ENCODE results near the gene GP1BB. TPM values are rescaled to one million over a fixed set of nuclear protein-coding genes. Genes with fewer than 3 reads are reported as not detected.
A peak's percentile ranks its signal among the peaks of the same experiment; 100 is the strongest.

Gene GP1BB
- total RNA-seq, 4 donors from 2014 or later = 1.5 to 6.6 (median 3.1) TPM

- Histone ChIP-seq H3K9me3 (no peaks in the 10 kb centered on the region), H3K4me3 (replicated peaks in 1 of 3) (no peak overlapping the region), H3K36me3 (no peaks in the 10 kb centered on the region), H3K27ac (no peak overlapping the region), H3K4me1 (peaks cover 6 to 31% of the 10 kb centered on the region in 2 donors), H3K27me3 (no peaks in the 10 kb centered on the region)
- 91 to 96% methylated on average over 7 of the region's 7 CpGs for WGBS, 2 donors
- TF ChIP-seq, protein P1, sequence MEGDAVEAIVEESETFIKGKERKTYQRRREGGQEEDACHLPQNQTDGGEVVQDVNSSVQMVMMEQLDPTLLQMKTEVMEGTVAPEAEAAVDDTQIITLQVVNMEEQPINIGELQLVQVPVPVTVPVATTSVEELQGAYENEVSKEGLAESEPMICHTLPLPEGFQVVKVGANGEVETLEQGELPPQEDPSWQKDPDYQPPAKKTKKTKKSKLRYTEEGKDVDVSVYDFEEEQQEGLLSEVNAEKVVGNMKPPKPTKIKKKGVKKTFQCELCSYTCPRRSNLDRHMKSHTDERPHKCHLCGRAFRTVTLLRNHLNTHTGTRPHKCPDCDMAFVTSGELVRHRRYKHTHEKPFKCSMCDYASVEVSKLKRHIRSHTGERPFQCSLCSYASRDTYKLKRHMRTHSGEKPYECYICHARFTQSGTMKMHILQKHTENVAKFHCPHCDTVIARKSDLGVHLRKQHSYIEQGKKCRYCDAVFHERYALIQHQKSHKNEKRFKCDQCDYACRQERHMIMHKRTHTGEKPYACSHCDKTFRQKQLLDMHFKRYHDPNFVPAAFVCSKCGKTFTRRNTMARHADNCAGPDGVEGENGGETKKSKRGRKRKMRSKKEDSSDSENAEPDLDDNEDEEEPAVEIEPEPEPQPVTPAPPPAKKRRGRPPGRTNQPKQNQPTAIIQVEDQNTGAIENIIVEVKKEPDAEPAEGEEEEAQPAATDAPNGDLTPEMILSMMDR (IDR thresholded peaks at IDR 0.05) = no peak
- no peak for TF ChIP-seq POLR2A (IDR thresholded peaks at IDR 0.05)
- no peak for DNase-seq
- intact Hi-C loops (cut with DNase I) = no loop called here
Observed at GRCh38 chr22:19706661-19707151, 16.6 kb upstream of the GP1BB start.

- WGBS, 2 donors = 71% methylated on average over 20 of the region's 24 CpGs; no CpG with 5 or more reads in 1 of the 2 donors
Observed at GRCh38 chr22:19707347-19708290, 15.7 kb upstream of the GP1BB start.

GRCh38 chr22:19708321-19709011 is 14.9 kb upstream of the GP1BB start:
- Histone ChIP-seq H3K27me3 (no peaks in the 10 kb centered on the region), H3K4me1 (peaks cover 6 to 25% of the 10 kb centered on the region in 2 donors), H3K4me3 (replicated peaks in 1 of 3) (no peak overlapping the region), H3K36me3 (no peaks in the 10 kb centered on the region), H3K9me3 (no peaks in the 10 kb centered on the region), H3K27ac (no peak overlapping the region)
- TF ChIP-seq, protein P1 (IDR thresholded peaks at IDR 0.05) = no peak
- no peak for TF ChIP-seq POLR2A (IDR thresholded peaks at IDR 0.05)
- intact Hi-C loops (cut with DNase I) = no loop called here
- 61 to 81% methylated on average over 5 to 10 of the region's 20 CpGs for WGBS, 2 donors
- DNase-seq = peak; percentile 87 to 89

More at GRCh38 chr22:19707347-19708290, 15.7 kb upstream of the GP1BB start:
- Histone ChIP-seq H3K4me3 (replicated peaks in 1 of 3) (no peak overlapping the region), H3K36me3 (no peaks in the 10 kb centered on the region), H3K27me3 (no peaks in the 10 kb centered on the region), H3K9me3 (no peaks in the 10 kb centered on the region), H3K27ac (peak overlapping the region in 1 of 3 donors; percentile 6), H3K4me1 (peaks cover 6 to 27% of the 10 kb centered on the region in 2 donors)
- no peak for TF ChIP-seq POLR2A (IDR thresholded peaks at IDR 0.05)
- DNase-seq = peak; percentile 47 to 54
- intact Hi-C loops (cut with DNase I) = no loop called here

DNA sequence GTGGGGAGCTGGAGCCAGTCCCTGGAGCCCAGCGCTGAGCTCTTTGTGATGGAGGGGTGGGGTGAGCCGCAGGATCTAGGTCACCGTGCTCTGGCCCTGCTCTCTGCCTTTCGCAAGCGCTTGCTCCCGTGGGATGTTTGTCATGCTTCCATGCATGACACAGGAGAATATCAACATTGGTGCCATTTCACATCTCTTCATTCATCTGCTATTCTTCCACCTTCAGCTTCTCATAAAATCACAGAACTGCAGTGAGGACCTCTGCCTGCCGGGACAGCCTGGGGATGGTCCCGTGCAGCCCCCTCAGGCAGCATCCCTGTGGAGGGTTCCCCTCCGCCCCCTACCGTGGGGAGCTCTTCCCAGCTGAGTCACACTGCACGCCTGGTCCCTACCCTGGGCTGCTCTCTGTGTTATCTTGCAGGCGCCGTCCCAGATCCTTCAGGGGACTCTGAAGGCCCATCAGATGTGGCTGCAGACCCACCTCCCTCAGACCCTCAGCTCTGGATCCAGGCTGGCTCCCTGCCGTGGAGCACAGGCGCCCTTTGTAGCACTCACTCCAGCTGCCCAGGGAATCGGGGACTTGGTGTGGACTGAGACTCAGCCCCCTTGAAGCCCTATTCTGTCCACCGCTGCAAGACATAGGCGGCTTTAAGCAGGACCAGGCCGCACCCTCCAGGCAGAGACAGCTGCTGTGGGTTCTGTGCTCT is 14.1 kb upstream of the GP1BB start:
- WGBS, 2 donors = 74 to 89% methylated on average over 11 to 15 of the region's 19 CpGs
- Histone ChIP-seq H3K9me3 (no peaks in the 10 kb centered on the region), H3K27ac (no peak overlapping the region), H3K4me1 (peaks cover 6 to 30% of the 10 kb centered on the region in 2 donors), H3K4me3 (replicated peaks in 1 of 3) (no peak overlapping the region), H3K36me3 (no peaks in the 10 kb centered on the region), H3K27me3 (no peaks in the 10 kb centered on the region)
- TF ChIP-seq POLR2A (IDR thresholded peaks at IDR 0.05) = no peak
- TF ChIP-seq, protein P1 (IDR thresholded peaks at IDR 0.05) = no peak
- intact Hi-C loops (cut with DNase I) = no loop called here
- DNase-seq = no peak
